Breast epithelium (tissue), 3 donors: Measurements from ENCODE around the gene EFR3B.

Experiments used
- CTCF ChIP-seq, 3 donors: fragments of 450-650 bp; IDR thresholded peaks; one replicate each; pipeline ENCODE4 v1.5.1; 2016 to 2017; ENCODE audit warnings: antibody characterized with exemption in 3 of 3, mild to moderate bottlenecking in 3 of 3, moderate library complexity in 3 of 3
- POLR2A ChIP-seq: fragments of 450-650 bp; IDR thresholded peaks from one replicate; pipeline ENCODE4 v1.6.1; 2016; ENCODE audit warnings: antibody characterized with exemption, mild to moderate bottlenecking, moderate library complexity
- POLR2AphosphoS5 ChIP-seq, 3 donors: sonication (generic); formaldehyde crosslinking; IDR thresholded peaks; one replicate each; pipeline ENCODE4 v1.6.1; 2017; ENCODE audit warnings: antibody characterized with exemption in 3 of 3

- TF ChIP-seq CTCF (IDR thresholded peaks at IDR 0.05): no peak
- no peak for TF ChIP-seq POLR2AphosphoS5 (IDR thresholded peaks at IDR 0.05)
- TF ChIP-seq POLR2A: no peak
These were observed 105.0 kb downstream of the EFR3B start for GRCh38 chr2:25146896-25147295.
